ENCODE data around the gene AKR1B15.
"Not testable (repeated sequence)": the region's sequence is repeated elsewhere in the genome, so short reads cannot be mapped to it uniquely, and the experiment has no call there.

Gene AKR1B15

GRCh38 chr7:134548877-134549276 lies at the start of gene AKR1B15:
AKR1B15 (plus strand) TSS chr7:134549110; CDS start chr7:134564620, 15,510 bp downstream.
- no peak for DNase-seq (ENCODE audit: low read depth)

- no peak for DNase-seq (ENCODE audit: low read depth)
Measured at GRCh38 chr7:134500406-134500805, 48.5 kb upstream of the AKR1B15 start.

GRCh38 chr7:134500982-134501381 lies 47.9 kb upstream of the AKR1B15 start:
- no peak for DNase-seq (ENCODE audit: low read depth)

DNA sequence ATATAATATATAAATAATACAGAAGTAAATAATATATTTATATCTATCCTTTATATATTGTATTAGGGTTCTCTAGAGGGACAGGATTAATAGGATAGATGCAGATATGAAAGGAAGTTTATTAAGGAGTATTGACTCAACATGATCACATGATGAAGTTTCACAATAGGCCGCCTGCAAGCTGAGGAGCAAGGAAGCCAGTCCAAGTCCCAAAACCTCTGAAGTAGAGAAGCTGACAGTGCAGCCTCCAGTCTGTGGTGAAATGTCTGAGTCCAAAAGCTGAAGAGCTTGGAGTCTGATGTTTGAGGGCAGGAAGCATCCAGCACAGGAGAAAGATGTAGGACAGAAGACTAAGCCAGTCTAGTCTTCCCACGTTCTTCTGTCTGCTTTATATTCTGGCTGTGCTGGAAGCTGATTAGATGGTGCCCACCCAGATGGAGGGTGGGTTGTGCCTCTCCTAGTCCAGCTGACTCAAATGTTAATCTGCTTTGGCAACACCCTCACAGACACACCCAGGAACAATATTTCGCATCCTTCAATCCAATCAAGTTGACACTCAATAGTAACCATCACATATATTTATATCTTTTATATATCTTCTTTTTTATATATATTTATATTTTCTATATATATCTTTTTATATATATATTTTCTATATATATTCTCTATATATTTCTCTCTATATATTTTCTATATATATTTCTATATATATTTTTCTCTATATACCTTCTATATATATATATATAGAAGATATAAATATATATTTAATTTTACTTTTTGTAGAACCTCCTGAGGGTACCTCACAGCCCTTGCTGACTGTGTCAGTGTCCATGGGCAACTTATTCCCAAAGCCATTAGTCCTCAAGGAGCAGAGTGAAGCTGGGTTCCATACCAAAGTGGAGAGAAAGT lies 46.2 kb upstream of the AKR1B15 start:
- no peak for DNase-seq (ENCODE audit: low read depth)

- no peak for DNase-seq (ENCODE audit: low read depth)
Measured at GRCh38 chr7:134504660-134505164, 44.2 kb upstream of the AKR1B15 start.

GRCh38 chr7:134505856-134506255 lies 43.1 kb upstream of the AKR1B15 start:
- DNase-seq (ENCODE audit: low read depth), result no peak

GRCh38 chr7:134509010-134509409 lies 39.9 kb upstream of the AKR1B15 start:
- no peak for DNase-seq (ENCODE audit: low read depth)

DNA sequence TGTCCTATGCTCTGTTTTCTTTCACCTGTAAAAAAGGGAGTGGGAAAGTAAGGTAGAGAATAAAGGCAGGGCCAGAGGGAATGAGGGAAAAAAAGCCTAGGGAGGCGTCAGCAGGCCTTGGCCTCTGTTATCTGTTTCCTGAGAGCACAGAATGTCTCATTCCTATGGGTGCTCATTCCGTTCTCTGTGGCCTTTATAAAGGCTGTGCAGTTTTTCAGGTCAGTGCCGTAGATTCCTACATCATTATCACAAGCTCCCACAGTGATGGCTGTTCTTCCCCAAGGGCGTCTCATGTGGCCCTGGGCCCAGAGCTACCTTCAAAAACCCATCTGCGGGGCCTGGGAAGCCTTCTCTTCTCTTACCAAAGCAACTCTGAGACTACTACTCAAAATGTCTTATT lies 38.3 kb upstream of the AKR1B15 start:
- DNase-seq (ENCODE audit: low read depth), result no peak

DNA sequence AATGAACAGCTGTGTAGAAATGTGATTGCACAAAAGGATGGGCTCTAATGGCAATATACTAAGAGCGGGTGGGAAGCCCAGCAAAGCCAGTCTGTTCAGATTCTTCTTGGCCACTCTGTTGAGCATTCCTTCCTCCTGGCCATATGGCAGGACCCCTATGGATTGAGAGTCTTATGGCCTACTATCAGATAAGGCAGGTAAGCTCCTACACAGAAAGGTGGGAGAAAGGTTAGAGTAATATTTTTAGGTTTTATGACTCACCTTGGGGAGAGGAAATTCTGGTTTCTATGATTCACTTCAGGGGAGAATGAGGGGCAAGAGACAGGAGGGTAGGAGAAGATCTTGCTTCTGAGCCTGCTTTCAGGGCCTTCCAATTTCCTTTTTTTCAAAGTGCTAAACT lies 36.6 kb upstream of the AKR1B15 start:
- DNase-seq (ENCODE audit: low read depth), result no peak

- no peak for DNase-seq (ENCODE audit: low read depth)
Measured at GRCh38 chr7:134513169-134513752, 35.6 kb upstream of the AKR1B15 start.

- DNase-seq (ENCODE audit: low read depth), result no peak
Measured at GRCh38 chr7:134514106-134514505, 34.8 kb upstream of the AKR1B15 start.

- no peak for DNase-seq (ENCODE audit: low read depth)
Measured at GRCh38 chr7:134514663-134515062, 34.2 kb upstream of the AKR1B15 start.

- DNase-seq (ENCODE audit: low read depth), result no peak
Measured at GRCh38 chr7:134515569-134516468, 33.1 kb upstream of the AKR1B15 start.

DNA sequence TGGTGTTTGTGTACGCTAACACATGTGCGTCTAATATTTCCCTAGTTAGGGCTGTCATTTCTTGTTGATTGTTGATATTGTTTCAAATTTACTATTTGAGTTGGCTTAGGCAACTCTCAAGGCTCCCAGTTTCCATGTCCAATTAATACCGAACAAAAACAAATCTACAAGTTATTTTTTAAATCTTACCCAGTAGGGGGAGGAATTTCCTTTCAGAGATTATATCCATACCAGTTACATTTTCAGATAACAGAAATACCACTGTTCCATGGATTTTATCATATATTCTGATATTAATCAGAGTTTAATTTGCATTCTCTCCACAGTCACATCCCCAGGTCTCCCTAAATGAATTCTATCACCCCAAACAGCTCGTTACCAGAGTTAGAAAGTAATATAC lies 28.8 kb upstream of the AKR1B15 start:
- no peak for DNase-seq (ENCODE audit: low read depth)

- no peak for DNase-seq (ENCODE audit: low read depth)
Measured at GRCh38 chr7:134522601-134523000, 26.3 kb upstream of the AKR1B15 start.

- not testable (repeated sequence) for DNase-seq (ENCODE audit: low read depth)
Measured at GRCh38 chr7:134525449-134525848, 23.5 kb upstream of the AKR1B15 start.

DNA sequence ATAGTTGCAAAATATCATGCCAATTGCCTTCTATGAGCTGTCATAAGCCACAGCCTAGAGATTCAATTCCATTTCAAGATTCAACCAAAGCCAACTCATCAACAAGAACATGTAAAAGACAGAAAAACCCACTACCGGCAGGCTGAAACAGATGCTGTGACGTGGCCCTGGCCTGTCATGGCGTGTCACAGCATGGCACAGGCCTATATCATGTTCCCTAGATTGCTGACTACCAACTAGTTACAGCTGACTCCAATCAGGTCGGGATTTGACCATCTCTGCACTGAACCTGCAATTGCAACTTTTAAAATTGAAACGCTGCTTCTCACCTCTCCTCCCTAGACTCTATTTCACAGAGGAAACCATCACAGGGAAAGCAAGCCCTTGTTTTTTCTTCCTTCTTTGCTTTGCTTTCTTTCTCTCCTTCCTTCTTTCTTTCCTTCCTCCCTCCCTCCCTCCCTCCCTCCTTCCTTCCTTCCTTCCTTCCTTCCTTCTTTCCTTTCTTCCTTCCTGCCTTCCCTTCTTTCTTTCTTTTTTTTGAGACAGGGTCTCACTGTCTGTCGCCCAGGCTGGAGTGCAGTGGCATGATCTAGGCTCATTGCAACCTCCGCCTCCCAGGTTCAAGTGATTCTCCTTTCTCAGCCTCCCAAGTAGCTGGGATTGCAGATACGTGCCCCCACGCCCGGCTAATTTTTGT lies 22.2 kb upstream of the AKR1B15 start:
- not testable (repeated sequence) for DNase-seq (ENCODE audit: low read depth)

- DNase-seq (ENCODE audit: low read depth), result no peak
Measured at GRCh38 chr7:134527979-134528371, 20.9 kb upstream of the AKR1B15 start.

DNA sequence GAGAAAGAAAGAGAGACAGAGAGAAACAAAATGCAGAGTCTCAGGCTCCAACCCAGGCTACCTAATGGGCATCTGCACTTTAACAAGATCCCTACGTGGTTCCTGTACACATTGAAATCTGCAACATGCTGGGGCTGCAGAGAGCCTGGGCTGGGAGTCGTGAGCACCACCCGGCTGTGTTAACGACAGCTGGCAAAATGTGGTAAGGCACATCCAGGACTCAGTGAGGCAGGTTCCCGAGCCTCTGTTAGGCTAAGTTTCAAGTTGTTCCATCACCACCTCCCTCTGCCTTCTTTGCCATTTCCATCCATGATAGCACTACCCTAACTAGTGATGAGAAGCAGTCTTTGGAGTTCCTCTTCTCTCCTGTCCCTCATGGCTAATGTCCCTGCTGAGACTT lies 20.2 kb upstream of the AKR1B15 start:
- DNase-seq (ENCODE audit: low read depth), result no peak

- DNase-seq (ENCODE audit: low read depth), result no peak
Measured at GRCh38 chr7:134530460-134530859, 18.4 kb upstream of the AKR1B15 start.

DNA sequence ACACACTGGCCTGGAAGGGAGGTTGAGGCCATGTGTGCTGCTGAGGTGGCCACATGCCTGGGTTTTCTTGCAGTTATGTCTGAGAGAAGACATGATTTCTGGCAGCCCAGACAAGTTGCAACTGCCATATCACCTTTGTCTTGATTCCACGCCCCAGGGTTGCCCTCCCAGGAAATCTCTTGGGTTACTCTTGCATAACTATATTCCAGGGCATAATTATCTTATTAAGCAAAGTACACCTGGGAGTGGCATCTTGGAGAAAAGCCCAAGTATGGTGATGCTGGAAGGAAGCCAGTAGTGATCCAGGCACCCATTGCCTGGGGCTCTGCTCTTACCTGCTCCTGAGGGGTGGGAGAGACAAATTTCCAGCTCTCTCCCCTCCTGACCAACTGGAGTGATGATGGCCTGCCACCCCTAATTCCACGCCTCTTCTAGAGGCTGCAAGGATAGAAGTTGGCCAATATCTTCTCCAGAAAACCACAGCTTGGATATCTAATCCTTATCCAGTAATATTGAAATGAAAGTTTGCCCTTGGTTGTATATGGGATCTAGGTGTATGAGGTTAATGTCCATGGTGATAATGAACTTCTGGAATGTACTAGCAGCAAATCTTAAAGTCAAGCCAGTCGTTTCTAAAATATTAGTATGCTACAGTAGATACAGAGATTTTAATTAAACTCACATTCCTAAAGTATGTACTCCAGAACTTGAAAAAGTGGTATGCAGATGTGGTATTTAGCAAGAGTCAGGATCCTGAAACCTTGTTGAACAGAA lies 16.5 kb upstream of the AKR1B15 start:
- no peak for DNase-seq (ENCODE audit: low read depth)
